ENCODE measurements around the gene UBTD2.
"Not testable (repeated sequence)": the region's sequence is repeated elsewhere in the genome, so short reads cannot be mapped to it uniquely, and the experiment has no call there.

The UBTD2 gene, protein sequence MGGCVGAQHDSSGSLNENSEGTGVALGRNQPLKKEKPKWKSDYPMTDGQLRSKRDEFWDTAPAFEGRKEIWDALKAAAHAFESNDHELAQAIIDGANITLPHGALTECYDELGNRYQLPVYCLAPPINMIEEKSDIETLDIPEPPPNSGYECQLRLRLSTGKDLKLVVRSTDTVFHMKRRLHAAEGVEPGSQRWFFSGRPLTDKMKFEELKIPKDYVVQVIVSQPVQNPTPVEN

DNA sequence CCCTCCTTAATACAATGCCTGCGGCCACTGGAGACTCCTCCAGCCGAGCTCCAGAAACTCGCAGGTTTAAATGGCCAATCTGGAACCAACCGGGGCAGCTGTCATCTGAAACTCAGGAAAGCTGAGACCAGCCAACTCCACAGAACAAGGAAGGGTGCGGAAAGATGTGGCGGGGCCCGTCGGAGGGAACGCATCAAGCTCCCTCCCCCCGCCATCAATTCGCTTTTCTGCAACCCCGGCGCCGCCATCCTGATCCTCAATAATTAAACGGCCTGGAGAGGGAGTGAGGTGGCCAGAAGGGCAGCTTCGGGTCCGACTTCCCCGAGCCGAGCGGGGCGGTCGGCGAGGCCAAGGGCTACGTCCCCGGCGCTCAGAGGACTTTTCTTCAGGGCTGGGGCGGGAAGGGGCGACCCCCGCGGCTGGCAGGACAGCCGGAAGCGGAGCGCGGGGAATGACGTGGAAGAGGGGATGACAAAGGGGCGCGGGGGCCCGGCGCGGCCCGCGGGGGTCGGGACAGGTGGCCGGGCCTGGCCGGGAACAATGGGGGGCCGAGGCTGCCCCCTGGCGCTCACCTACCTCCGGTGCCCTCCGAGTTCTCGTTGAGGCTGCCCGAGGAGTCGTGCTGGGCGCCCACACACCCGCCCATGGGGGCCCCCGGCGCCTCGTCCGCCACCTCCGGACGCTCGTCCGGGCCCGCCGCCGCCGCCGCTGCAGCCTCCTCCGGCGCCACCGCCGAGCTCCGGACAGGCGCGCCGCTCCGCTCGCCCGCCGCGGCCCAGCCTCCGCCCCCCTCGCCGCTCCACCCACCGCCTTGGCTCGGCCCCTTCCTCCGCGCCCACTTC, at the start of gene UBTD2:
Gene UBTD2 (minus strand): TSS at position 745 of the 842 bp plus-strand sequence. CDS start 99 bp downstream, at position 646.
- Histone ChIP-seq H3K36me3 (ENCODE audit: control insufficient read depth in 1 of 2, insufficient read depth in 2 of 2, low read length in 2 of 2) (no peaks in the 10 kb centered on the region), H3K4me3 (ENCODE audit: low read depth in 1 of 2, low read length in 2 of 2) (peak within 1 kb of the TSS; percentile 86 to 88), H3K9me3 (ENCODE audit: control insufficient read depth in 1 of 2, low read length in 2 of 2) (no peaks in the 10 kb centered on the region), H3K27me3 (ENCODE audit: control insufficient read depth in 1 of 2, insufficient read depth in 2 of 2, low read length in 2 of 2) (no peaks in the 10 kb centered on the region), H3K9ac (ENCODE audit: low read depth in 1 of 2, low read length in 2 of 2) (peak within 1 kb of the TSS; percentile 79 to 80), H3K27ac (ENCODE audit: low read depth, low read length) (peak within 1 kb of the TSS; percentile 66), H3K4me1 (ENCODE audit: control insufficient read depth in 1 of 2, insufficient read depth in 2 of 2, low read length in 2 of 2) (peaks cover 19 to 27% of the 10 kb centered on the region in 2 donors)

DNA sequence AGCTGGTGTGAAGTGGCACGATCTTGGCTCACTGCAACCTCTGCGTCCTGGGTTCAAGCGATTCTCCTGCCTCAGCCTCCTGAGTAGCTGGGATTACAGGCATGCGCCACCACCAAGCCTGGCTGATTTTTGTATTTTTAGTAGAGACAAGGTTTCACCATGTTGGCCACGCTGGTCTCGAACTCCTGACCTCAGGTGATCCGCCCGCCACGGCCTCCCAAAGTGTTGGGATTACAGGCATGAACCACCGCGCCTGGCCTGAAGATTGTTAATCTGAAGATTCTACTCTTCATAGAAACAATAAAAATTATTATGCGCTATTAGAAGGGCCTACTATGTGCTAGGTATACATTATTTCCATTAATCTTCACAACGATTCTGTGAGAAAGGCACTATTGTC, 43.3 kb upstream of the UBTD2 start:
- not testable (repeated sequence) for H3K4me3 ChIP-seq (ENCODE audit: low read depth in 1 of 2, low read length in 2 of 2); H3K27me3 ChIP-seq (ENCODE audit: control insufficient read depth in 1 of 2, insufficient read depth in 2 of 2, low read length in 2 of 2); H3K4me1 ChIP-seq (ENCODE audit: control insufficient read depth in 1 of 2, insufficient read depth in 2 of 2, low read length in 2 of 2); H3K9ac ChIP-seq (ENCODE audit: low read depth in 1 of 2, low read length in 2 of 2); H3K36me3 ChIP-seq (ENCODE audit: control insufficient read depth in 1 of 2, insufficient read depth in 2 of 2, low read length in 2 of 2); H3K9me3 ChIP-seq (ENCODE audit: control insufficient read depth in 1 of 2, low read length in 2 of 2); H3K27ac ChIP-seq (ENCODE audit: low read depth, low read length)

DNA sequence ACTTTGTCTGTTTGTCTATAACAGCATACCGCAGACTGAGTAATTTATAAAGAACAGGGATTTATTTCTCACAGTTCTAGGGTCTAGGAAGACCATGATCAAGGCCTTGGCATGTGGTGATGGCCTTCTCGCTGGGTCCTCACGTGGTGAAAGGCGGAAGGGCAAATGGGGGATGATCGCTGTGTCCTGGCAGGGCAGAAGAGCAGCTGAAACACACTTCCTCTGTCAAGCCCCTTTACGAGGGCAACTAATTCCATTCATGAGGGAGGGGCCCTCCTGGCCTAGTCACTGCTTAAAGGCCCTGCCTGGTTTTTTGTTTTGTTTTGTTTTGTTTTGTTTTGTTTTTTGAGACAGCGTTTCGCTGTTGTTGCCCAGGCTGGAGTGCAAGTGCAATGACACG, 41.9 kb upstream of the UBTD2 start:
- Histone ChIP-seq H3K4me3 (ENCODE audit: low read depth in 1 of 2, low read length in 2 of 2) (no peak overlapping the region), H3K27ac (ENCODE audit: low read depth, low read length) (no peak overlapping the region), H3K9me3 (ENCODE audit: control insufficient read depth in 1 of 2, low read length in 2 of 2) (no peaks in the 10 kb centered on the region), H3K9ac (ENCODE audit: low read depth in 1 of 2, low read length in 2 of 2) (no peak overlapping the region), H3K27me3 (ENCODE audit: control insufficient read depth in 1 of 2, insufficient read depth in 2 of 2, low read length in 2 of 2) (no peaks in the 10 kb centered on the region), H3K4me1 (ENCODE audit: control insufficient read depth in 1 of 2, insufficient read depth in 2 of 2, low read length in 2 of 2) (no peaks in the 10 kb centered on the region), H3K36me3 (ENCODE audit: control insufficient read depth in 1 of 2, insufficient read depth in 2 of 2, low read length in 2 of 2) (no peaks in the 10 kb centered on the region)

DNA sequence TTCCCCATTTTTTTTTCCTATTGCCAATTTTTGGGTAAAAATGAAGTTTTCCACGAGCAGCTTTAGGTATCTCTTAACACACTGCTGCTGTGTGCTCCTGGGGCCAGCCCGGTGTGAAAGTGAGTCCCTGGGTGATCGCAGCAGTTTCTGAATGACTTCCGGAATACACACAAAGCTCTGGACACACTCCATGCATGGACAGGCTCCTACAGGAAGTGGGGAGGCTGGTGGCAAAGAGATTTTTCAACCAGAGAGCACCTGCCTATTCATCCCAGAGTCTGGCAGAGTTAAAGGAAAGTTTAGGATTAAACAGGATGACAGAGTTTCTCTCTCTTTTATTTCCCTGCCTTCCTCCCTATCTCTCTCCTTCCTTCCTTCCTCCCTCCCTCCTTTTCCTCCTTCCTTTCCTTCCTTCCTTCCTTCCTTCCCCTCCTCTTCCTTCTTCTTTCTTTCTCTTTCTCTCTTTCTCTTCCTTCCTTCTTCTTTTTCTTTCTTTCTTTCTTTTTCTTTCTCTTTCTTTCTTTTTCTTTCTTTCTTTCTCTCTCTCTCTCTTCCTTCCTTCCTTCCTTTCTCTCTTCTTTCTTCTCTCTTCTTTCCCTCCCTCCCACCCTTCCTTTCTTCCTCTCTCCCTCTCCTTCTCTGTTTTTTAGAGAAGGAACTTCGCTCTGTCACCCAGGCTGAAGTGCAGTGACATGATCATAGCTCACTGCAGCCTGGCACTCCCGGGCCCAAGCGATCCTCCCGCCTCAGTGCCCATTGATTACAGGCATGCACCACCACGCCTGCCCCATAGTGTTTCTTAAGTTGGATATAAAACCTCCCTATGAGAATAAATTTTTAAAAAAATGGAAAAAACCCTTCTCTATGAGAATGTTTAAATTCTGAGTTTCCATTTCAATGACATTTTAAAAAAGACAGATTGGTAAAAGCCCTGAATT, 38.7 kb upstream of the UBTD2 start:
- H3K27ac ChIP-seq (ENCODE audit: low read depth, low read length), result no peak overlapping the region
- H3K36me3 ChIP-seq (ENCODE audit: control insufficient read depth in 1 of 2, insufficient read depth in 2 of 2, low read length in 2 of 2), result no peaks in the 10 kb centered on the region
- no peak overlapping the region for H3K4me3 ChIP-seq (ENCODE audit: low read depth in 1 of 2, low read length in 2 of 2)
- H3K4me1 ChIP-seq (ENCODE audit: control insufficient read depth in 1 of 2, insufficient read depth in 2 of 2, low read length in 2 of 2), result no peaks in the 10 kb centered on the region
- no peak overlapping the region for H3K9ac ChIP-seq (ENCODE audit: low read depth in 1 of 2, low read length in 2 of 2)
- no peaks in the 10 kb centered on the region for H3K9me3 ChIP-seq (ENCODE audit: control insufficient read depth in 1 of 2, low read length in 2 of 2)
- H3K27me3 ChIP-seq (ENCODE audit: control insufficient read depth in 1 of 2, insufficient read depth in 2 of 2, low read length in 2 of 2), result no peaks in the 10 kb centered on the region

DNA sequence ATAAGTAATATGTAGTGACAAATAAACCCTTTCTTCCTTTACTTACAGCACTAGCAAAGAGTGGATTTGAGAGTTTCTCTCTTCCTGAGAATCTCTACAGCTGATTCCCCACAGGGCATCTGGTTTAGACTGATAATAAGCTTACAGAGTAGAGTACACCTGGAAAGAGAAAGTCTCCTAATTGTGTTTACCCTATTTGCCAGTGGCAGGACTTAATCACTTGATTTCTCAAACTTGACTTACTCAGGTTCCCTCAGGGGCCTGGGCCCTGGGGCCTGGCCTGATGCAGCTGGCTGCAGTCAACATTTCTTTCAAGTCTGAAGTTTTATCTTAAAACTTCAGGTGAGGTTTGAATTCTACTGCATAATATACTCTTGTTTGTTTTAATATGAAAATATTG, 38.0 kb upstream of the UBTD2 start:
- Histone ChIP-seq H3K27me3 (ENCODE audit: control insufficient read depth in 1 of 2, insufficient read depth in 2 of 2, low read length in 2 of 2) (no peaks in the 10 kb centered on the region), H3K9me3 (ENCODE audit: control insufficient read depth in 1 of 2, low read length in 2 of 2) (no peaks in the 10 kb centered on the region), H3K4me1 (ENCODE audit: control insufficient read depth in 1 of 2, insufficient read depth in 2 of 2, low read length in 2 of 2) (no peaks in the 10 kb centered on the region), H3K27ac (ENCODE audit: low read depth, low read length) (no peak overlapping the region), H3K9ac (ENCODE audit: low read depth in 1 of 2, low read length in 2 of 2) (no peak overlapping the region), H3K4me3 (ENCODE audit: low read depth in 1 of 2, low read length in 2 of 2) (no peak overlapping the region), H3K36me3 (ENCODE audit: control insufficient read depth in 1 of 2, insufficient read depth in 2 of 2, low read length in 2 of 2) (no peaks in the 10 kb centered on the region)

DNA sequence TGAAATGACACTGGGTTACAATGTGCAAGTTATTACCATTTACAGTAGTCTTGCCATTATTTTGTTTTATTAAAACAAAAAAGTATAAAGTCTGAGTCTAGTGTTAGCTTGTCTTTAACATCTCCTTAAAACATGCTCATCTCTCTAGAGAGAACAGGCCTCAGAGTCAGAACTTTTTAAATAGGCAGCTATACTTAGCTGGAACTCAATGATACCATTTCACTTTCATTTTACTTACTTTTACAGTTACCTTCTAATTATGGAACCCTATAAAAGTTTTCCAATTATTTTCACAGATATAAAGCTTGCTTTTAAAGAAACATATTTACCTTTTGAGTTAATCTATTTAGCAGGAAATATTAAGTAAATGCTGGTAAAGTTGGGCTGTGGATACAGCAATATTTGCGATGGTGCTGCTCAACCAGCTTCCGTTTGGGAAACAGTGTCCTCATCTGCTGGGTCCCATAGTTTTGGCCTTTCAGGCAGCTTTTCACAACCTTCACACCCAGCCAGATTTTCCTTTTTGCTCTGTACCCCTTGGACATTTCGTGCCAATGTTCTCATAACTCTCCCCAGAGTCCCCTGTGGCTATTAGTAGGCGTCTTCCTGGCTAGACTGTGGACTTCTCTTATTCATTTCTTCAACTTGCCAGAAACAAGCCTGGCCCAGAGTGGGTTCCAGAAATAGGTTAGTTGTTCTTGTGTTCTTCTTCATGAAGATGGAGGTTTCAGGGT, 36.3 kb upstream of the UBTD2 start:
- Histone ChIP-seq H3K4me1 (ENCODE audit: control insufficient read depth in 1 of 2, insufficient read depth in 2 of 2, low read length in 2 of 2) (no peaks in the 10 kb centered on the region), H3K36me3 (ENCODE audit: control insufficient read depth in 1 of 2, insufficient read depth in 2 of 2, low read length in 2 of 2) (no peaks in the 10 kb centered on the region), H3K9me3 (ENCODE audit: control insufficient read depth in 1 of 2, low read length in 2 of 2) (no peaks in the 10 kb centered on the region), H3K9ac (ENCODE audit: low read depth in 1 of 2, low read length in 2 of 2) (no peak overlapping the region), H3K27ac (ENCODE audit: low read depth, low read length) (no peak overlapping the region), H3K4me3 (ENCODE audit: low read depth in 1 of 2, low read length in 2 of 2) (no peak overlapping the region), H3K27me3 (ENCODE audit: control insufficient read depth in 1 of 2, insufficient read depth in 2 of 2, low read length in 2 of 2) (no peaks in the 10 kb centered on the region)

DNA sequence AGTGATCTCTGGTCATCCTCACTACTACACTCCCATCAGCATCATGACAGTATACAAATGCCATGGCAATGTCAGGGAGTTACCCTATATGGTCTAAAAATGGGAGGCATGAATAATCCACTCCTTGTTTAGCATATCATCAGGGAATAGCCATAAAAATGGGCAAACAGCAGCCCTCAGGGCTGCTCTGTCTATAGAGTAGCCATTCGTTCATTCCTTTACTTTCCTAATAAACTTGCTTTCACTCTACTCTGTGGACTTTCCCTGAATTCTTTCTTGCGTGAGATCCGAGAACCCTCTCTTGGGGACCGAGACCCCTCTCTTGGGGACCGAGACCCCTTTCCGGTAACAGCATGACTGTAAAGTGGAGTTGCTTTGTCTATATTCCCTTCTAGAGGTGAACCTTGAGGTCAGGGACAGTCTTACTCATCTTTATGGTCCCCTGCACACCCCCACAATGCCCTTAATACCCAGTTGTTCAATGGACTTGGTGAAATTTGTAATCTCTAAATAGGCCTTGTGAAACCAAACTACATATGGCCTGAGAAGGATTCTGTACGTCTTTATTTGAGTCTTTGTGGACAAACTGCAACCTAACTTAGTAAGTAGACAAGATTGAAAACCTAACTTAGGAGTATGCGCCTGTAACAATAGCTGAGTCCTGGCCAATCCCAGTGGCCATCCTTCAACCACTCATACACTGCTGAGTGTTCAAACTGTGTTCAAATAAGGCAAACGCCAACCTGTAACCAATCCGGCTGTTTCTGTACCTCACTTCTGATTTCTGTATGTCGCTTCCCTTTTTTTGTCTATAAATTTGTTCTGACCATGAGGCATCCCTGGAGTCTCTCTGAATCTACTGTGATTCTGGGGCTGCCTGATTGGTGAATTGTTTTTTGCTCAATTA, 32.3 kb upstream of the UBTD2 start:
- H3K9me3 ChIP-seq (ENCODE audit: control insufficient read depth in 1 of 2, low read length in 2 of 2), result no peaks in the 10 kb centered on the region
- H3K36me3 ChIP-seq (ENCODE audit: control insufficient read depth in 1 of 2, insufficient read depth in 2 of 2, low read length in 2 of 2), result no peaks in the 10 kb centered on the region
- H3K27me3 ChIP-seq (ENCODE audit: control insufficient read depth in 1 of 2, insufficient read depth in 2 of 2, low read length in 2 of 2), result no peaks in the 10 kb centered on the region
- H3K9ac ChIP-seq (ENCODE audit: low read depth in 1 of 2, low read length in 2 of 2), result no peak overlapping the region
- H3K27ac ChIP-seq (ENCODE audit: low read depth, low read length), result no peak overlapping the region
- H3K4me3 ChIP-seq (ENCODE audit: low read depth in 1 of 2, low read length in 2 of 2), result no peak overlapping the region
- H3K4me1 ChIP-seq (ENCODE audit: control insufficient read depth in 1 of 2, insufficient read depth in 2 of 2, low read length in 2 of 2), result no peaks in the 10 kb centered on the region

DNA sequence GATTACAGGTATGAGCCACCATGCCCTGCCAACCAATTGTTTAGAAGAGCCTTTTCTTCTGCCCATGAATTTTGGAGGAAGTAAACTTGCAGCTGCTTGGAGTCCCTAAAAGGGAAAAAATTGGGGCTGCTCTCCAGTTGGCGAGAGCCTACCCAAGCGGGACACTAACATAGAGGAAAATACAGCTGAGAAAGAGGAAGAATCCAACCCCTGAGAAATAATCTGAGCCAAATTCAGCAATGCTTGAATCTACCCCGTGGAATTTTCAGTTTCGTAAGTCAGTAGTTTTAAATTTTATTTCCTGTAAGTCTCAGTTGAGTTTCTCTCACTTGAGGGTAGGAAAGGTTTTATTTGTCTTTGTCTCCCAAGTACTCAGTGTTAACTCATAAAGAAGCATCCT, 30.4 kb upstream of the UBTD2 start:
- Histone ChIP-seq H3K4me1 (ENCODE audit: control insufficient read depth in 1 of 2, insufficient read depth in 2 of 2, low read length in 2 of 2) (no peaks in the 10 kb centered on the region), H3K36me3 (ENCODE audit: control insufficient read depth in 1 of 2, insufficient read depth in 2 of 2, low read length in 2 of 2) (no peaks in the 10 kb centered on the region), H3K27ac (ENCODE audit: low read depth, low read length) (no peak overlapping the region), H3K27me3 (ENCODE audit: control insufficient read depth in 1 of 2, insufficient read depth in 2 of 2, low read length in 2 of 2) (no peaks in the 10 kb centered on the region), H3K4me3 (ENCODE audit: low read depth in 1 of 2, low read length in 2 of 2) (no peak overlapping the region), H3K9ac (ENCODE audit: low read depth in 1 of 2, low read length in 2 of 2) (no peak overlapping the region), H3K9me3 (ENCODE audit: control insufficient read depth in 1 of 2, low read length in 2 of 2) (no peaks in the 10 kb centered on the region)

DNA sequence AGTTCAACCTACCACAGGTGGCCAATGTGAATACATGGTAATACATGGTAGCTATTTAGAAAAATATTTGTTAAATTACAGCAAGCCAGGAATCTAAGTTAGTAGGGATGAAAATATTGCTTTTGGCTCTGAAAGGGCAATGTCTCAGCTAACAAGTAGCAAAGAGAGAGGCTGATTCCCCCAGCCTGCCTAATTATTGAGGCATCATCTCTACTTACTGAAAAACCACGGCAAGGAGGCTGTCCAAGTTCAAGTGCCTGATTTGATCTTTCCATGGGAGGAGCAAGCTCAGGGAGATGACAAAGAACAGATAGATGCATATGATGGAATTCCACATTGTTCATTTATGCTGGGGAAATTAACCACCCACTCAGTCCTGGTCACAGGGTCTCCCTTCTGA, 28.7 kb upstream of the UBTD2 start:
- Histone ChIP-seq H3K4me1 (ENCODE audit: control insufficient read depth in 1 of 2, insufficient read depth in 2 of 2, low read length in 2 of 2) (no peaks in the 10 kb centered on the region), H3K9ac (ENCODE audit: low read depth in 1 of 2, low read length in 2 of 2) (no peak overlapping the region), H3K27me3 (ENCODE audit: control insufficient read depth in 1 of 2, insufficient read depth in 2 of 2, low read length in 2 of 2) (no peaks in the 10 kb centered on the region), H3K4me3 (ENCODE audit: low read depth in 1 of 2, low read length in 2 of 2) (no peak overlapping the region), H3K36me3 (ENCODE audit: control insufficient read depth in 1 of 2, insufficient read depth in 2 of 2, low read length in 2 of 2) (no peaks in the 10 kb centered on the region), H3K27ac (ENCODE audit: low read depth, low read length) (no peak overlapping the region), H3K9me3 (ENCODE audit: control insufficient read depth in 1 of 2, low read length in 2 of 2) (no peaks in the 10 kb centered on the region)

Measured in duodenal mucosa (tissue), 2 donors.